SK-N-MC (cell line): ENCODE measurements around the gene PXYLP1.

Source experiments
- EZH2 ChIP-seq: fragments of 200-600 bp; sonication (generic); IDR thresholded peaks from one replicate; pipeline ENCODE4 v1.6.1; 2017; ENCODE audit warnings: antibody characterized with exemption
- POLR2AphosphoS5 ChIP-seq: IDR thresholded peaks from 2 replicates; pipeline ENCODE4 v1.6.1; 2012; ENCODE audit warnings: mild to moderate bottlenecking, low read depth, low read length, borderline replicate concordance

DNA sequence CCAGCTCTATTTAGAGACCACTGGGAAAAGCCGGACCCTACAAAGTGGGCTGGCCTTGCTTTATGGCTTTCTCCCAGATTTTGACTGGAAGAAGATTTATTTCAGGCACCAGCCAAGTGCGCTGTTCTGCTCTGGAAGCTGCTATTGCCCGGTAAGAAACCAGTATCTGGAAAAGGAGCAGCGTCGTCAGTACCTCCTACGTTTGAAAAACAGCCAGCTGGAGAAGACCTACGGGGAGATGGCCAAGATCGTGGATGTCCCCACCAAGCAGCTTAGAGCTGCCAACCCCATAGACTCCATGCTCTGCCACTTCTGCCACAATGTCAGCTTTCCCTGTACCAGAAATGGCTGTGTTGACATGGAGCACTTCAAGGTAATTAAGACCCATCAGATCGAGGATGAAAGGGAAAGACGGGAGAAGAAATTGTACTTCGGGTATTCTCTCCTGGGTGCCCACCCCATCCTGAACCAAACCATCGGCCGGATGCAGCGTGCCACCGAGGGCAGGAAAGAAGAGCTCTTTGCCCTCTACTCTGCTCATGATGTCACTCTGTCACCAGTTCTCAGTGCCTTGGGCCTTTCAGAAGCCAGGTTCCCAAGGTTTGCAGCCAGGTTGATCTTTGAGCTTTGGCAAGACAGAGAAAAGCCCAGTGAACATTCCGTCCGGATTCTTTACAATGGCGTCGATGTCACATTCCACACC lies 60.9 kb downstream of the PXYLP1 start:
- no peak for TF ChIP-seq POLR2AphosphoS5
- TF ChIP-seq EZH2 = no peak
